Measurements from ENCODE around the gene TANGO6.

DNA sequence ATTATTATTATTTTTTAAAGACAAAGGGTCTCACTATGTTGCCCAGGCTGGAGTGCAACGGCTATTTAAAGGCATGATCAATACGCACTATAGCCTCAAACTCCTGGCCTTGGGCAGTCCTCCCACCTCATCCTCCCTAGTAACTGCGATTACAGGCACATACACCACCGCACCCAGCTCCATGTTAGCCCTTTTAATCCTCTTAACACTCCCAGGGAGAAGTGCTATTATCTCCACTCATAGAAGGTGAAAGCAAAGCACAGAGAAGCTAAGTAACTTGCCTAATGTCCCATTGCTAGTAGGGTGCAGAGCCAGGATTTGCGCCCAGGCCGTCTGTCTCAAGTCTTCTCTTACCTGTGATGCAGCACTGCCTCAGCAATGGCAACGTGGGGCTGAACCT is 267.1 kb downstream of the TANGO6 start:
- TF ChIP-seq, protein P1, sequence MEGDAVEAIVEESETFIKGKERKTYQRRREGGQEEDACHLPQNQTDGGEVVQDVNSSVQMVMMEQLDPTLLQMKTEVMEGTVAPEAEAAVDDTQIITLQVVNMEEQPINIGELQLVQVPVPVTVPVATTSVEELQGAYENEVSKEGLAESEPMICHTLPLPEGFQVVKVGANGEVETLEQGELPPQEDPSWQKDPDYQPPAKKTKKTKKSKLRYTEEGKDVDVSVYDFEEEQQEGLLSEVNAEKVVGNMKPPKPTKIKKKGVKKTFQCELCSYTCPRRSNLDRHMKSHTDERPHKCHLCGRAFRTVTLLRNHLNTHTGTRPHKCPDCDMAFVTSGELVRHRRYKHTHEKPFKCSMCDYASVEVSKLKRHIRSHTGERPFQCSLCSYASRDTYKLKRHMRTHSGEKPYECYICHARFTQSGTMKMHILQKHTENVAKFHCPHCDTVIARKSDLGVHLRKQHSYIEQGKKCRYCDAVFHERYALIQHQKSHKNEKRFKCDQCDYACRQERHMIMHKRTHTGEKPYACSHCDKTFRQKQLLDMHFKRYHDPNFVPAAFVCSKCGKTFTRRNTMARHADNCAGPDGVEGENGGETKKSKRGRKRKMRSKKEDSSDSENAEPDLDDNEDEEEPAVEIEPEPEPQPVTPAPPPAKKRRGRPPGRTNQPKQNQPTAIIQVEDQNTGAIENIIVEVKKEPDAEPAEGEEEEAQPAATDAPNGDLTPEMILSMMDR (IDR thresholded peaks at IDR 0.05; ENCODE audit: control extremely low read depth in 1 of 3, insufficient read depth in 1 of 3, low read depth in 1 of 3, low read length in 3 of 3): no peak
- no peak for TF ChIP-seq NANOG (IDR thresholded peaks at IDR 0.05; ENCODE audit: insufficient read depth, low read depth, low read length, poor library complexity, severe bottlenecking)
- no peak for TF ChIP-seq BRCA1 (IDR thresholded peaks at IDR 0.05; ENCODE audit: low read depth, low read length)
- no peak for TF ChIP-seq POLR2A (IDR thresholded peaks at IDR 0.05; ENCODE audit: control extremely low read depth in 1 of 2, low read depth in 2 of 2, low read length in 2 of 2)
- TF ChIP-seq, protein P2, sequence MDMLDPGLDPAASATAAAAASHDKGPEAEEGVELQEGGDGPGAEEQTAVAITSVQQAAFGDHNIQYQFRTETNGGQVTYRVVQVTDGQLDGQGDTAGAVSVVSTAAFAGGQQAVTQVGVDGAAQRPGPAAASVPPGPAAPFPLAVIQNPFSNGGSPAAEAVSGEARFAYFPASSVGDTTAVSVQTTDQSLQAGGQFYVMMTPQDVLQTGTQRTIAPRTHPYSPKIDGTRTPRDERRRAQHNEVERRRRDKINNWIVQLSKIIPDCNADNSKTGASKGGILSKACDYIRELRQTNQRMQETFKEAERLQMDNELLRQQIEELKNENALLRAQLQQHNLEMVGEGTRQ (IDR thresholded peaks at IDR 0.05; ENCODE audit: low read length): no peak
- no peak for TF ChIP-seq TAF1 (IDR thresholded peaks at IDR 0.05; ENCODE audit: low read depth, low read length)
- no peak for TF ChIP-seq SIX5 (IDR thresholded peaks at IDR 0.05; ENCODE audit: low read depth, low read length)
- no peak for TF ChIP-seq CHD1 (IDR thresholded peaks at IDR 0.05; ENCODE audit: low read depth, low read length)
- no peak for TF ChIP-seq SRF (IDR thresholded peaks at IDR 0.05; ENCODE audit: low read depth, low read length)
- TF ChIP-seq RXRA (IDR thresholded peaks at IDR 0.05; ENCODE audit: insufficient read depth, low read depth, low read length): no peak
- TF ChIP-seq EP300 (IDR thresholded peaks at IDR 0.05; ENCODE audit: borderline replicate concordance in 1 of 2, low read depth in 2 of 2, low read length in 2 of 2): no peak
- TF ChIP-seq POLR2AphosphoS5 (IDR thresholded peaks at IDR 0.05; ENCODE audit: low read depth, low read length): no peak
- no peak for TF ChIP-seq JUN (IDR thresholded peaks at IDR 0.05; ENCODE audit: low read depth, low read length)
